Measurements from ENCODE around the gene GSTA3. TPM values are rescaled to one million over a fixed set of nuclear protein-coding genes. Genes with fewer than 3 reads are reported as not detected.
"Not testable (repeated sequence)": the region's sequence is repeated elsewhere in the genome, so short reads cannot be mapped to it uniquely, and the experiment has no call there.

The GSTA3 gene
- not detected in 2 replicates for total RNA-seq (2014; rRNA removed; shearing (Covaris generic); ENCODE audit: low replicate concordance)

DNA sequence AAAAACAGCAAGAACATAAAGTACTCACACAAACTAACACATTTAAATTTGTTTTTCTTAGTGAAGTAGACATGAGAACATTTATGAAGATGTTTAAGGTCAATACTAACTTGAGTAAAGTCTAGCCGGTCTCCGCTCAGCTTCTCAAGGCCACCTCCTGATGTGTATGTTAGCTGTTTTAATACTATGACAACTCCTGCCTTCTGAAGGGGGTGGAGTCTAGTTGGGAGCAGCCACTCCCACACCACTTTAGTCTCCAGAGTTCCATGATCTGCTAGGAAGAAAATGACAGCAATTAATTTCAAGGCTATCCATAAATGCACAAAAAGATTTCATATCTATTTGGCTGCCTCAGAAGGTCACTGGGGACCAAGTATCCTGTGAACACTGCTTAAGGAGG lies at the start of gene GSTA3:
Gene GSTA3, minus strand, starts transcription at position 168 of the 400 bp plus-strand sequence. CDS start 3,864 bp downstream, outside the sequence.
- no peak within 1 kb of the TSS for H3K4me3 ChIP-seq (ENCODE audit: low read length)
- no peaks in the 10 kb centered on the region for H3K4me1 ChIP-seq (ENCODE audit: low read length)
- no peak within 1 kb of the TSS for H3K9ac ChIP-seq (ENCODE audit: low read length)
- no peaks in the 10 kb centered on the region for H3K9me3 ChIP-seq (ENCODE audit: low read length)
- no peaks in the 10 kb centered on the region for H3K9me2 ChIP-seq (replicated peaks; ENCODE audit: insufficient read depth, low read length)
- no peaks in the 10 kb centered on the region for H4K20me1 ChIP-seq (ENCODE audit: insufficient read depth, low read depth, low read length)
- H2AFZ ChIP-seq (ENCODE audit: low read length): no peak within 1 kb of the TSS
- H3K4me2 ChIP-seq (ENCODE audit: low read depth, low read length, poor library complexity, severe bottlenecking): no peak within 1 kb of the TSS
- no peaks in the 10 kb centered on the region for H3K36me3 ChIP-seq (ENCODE audit: insufficient read depth, low read length)
- no peaks in the 10 kb centered on the region for H3K79me2 ChIP-seq (ENCODE audit: low read length)
- no peak within 1 kb of the TSS for H3K27ac ChIP-seq (ENCODE audit: low read length)
- DNase-seq: no peak
- H3K27me3 ChIP-seq (ENCODE audit: low read length): no peaks in the 10 kb centered on the region

DNA sequence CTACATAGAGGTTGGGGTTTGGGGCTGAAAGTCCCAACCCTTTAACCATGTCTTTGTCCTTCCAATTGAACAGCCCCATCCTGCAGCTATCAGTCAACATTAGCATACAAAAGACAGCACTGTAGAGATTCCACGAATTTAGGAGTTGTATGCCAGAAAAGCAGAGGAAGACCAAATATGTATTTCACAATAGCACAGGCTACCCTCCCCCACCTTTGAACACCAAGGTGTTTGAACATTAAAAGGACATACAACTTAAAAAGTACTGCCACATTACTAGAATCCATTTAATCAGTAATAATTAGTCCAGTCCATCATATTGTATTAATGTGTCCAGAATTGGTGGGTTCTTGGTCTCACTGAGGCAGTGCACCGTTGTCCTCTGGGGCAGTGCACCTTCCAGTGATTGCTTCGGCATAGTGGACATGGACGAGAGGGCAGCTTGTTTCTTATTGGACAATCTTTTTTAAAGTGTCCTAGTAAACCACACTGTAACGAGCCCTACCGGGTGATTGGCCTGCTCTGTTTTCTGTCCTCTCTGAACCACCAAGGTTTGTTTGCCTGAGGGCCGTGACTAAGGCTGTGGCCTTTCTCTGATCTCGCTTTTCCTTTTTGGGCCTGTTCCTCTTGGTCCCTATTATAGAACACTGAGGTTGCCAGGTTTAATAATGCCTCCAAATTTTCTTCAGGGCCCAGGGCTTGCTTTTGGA lies 49.2 kb upstream of the GSTA3 start:
- no peak for DNase-seq
- no peaks in the 10 kb centered on the region for H3K9me2 ChIP-seq (replicated peaks; ENCODE audit: insufficient read depth, low read length)
- no peak overlapping the region for H2AFZ ChIP-seq (ENCODE audit: low read length)
- no peak overlapping the region for H3K4me2 ChIP-seq (ENCODE audit: low read depth, low read length, poor library complexity, severe bottlenecking)
- H3K4me1 ChIP-seq (ENCODE audit: low read length): no peaks in the 10 kb centered on the region
- H4K20me1 ChIP-seq (ENCODE audit: insufficient read depth, low read depth, low read length): no peaks in the 10 kb centered on the region
- no peaks in the 10 kb centered on the region for H3K9me3 ChIP-seq (ENCODE audit: low read length)
- H3K9ac ChIP-seq (ENCODE audit: low read length): no peak overlapping the region
- no peaks in the 10 kb centered on the region for H3K36me3 ChIP-seq (ENCODE audit: insufficient read depth, low read length)
- 0 out of 2 replicates have a peak, but pooled peaks cover 3% of the 10 kb centered on the region for H3K27me3 ChIP-seq (ENCODE audit: low read length)
- H3K79me2 ChIP-seq (ENCODE audit: low read length): no peaks in the 10 kb centered on the region
- H3K27ac ChIP-seq (ENCODE audit: low read length): no peak overlapping the region
- no peak overlapping the region for H3K4me3 ChIP-seq (ENCODE audit: low read length)

DNA sequence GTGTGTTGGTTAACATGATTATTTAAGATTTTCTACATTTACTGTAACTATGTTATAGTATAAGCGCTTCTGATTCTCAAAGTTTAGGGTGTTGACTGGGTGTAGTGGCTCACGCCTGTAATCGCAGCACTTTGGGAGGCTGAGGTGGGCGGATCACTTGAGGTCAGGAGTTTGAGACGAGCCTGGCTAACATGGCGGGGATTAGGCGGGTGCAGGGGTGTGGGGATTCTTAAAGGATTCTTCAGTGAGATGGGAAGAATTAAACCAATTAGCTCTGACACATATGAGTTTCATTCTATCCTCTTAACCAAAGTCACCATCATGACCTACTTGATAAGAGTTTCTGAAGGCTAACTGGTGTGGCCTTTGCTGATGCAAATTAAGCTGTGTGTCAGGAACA lies 46.4 kb upstream of the GSTA3 start:
- Histone ChIP-seq H3K9me2 (replicated peaks; ENCODE audit: insufficient read depth, low read length) (no peaks in the 10 kb centered on the region), H3K4me1 (ENCODE audit: low read length) (no peaks in the 10 kb centered on the region), H3K9me3 (ENCODE audit: low read length) (no peaks in the 10 kb centered on the region), H3K4me2 (ENCODE audit: low read depth, low read length, poor library complexity, severe bottlenecking) (no peak overlapping the region), H3K27ac (ENCODE audit: low read length) (no peak overlapping the region), H2AFZ (ENCODE audit: low read length) (no peak overlapping the region), H4K20me1 (ENCODE audit: insufficient read depth, low read depth, low read length) (no peaks in the 10 kb centered on the region), H3K79me2 (ENCODE audit: low read length) (no peaks in the 10 kb centered on the region), H3K27me3 (ENCODE audit: low read length) (0 out of 2 replicates have a peak, but pooled peaks cover 3% of the 10 kb centered on the region), H3K36me3 (ENCODE audit: insufficient read depth, low read length) (no peaks in the 10 kb centered on the region), H3K9ac (ENCODE audit: low read length) (no peak overlapping the region), H3K4me3 (ENCODE audit: low read length) (no peak overlapping the region)
- DNase-seq: no peak

DNA sequence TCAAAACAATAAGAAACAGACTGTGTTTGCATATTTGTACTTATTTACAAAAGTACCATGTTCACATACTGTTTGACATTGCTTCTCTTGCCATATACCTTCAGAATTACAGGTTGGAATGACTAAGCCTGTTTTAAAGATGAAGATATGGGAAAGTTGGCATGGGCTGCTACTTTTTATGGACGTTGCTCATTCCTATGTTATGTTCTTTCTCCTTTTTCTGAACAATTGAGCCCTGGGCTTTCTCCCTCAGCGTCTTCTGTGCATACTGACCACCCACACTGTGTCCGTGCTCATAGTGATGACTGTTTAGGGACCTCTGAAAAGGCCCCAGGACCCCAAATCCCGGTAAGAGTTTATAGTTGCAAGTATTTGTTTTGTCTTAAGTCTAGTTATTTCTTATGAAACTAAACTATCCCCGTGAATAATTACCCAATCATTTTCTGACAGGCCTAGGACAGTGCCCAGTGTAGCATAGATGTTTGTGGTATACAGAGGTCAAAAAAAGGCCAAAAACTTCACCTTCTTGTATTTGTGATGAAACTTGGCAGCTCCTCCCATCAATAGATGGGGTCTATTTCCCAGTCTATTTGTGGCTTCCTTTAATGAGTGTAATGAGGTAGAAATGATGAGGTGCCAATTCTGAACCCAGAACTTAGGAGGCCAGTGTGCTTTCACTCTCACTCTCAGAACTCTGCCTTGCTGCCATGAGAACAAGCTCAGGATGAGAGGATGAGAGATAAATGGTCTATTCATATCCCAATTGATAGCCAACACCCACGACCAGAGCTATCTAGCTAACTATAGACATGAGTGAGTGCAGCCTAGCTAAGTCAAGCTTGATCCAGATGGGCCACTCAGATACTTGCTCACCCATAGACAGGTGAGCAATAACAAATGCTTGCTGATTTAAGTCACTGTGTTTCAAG lies 44.7 kb upstream of the GSTA3 start:
- H3K27me3 ChIP-seq (ENCODE audit: low read length): 0 out of 2 replicates have a peak, but pooled peaks cover 3% of the 10 kb centered on the region

DNA sequence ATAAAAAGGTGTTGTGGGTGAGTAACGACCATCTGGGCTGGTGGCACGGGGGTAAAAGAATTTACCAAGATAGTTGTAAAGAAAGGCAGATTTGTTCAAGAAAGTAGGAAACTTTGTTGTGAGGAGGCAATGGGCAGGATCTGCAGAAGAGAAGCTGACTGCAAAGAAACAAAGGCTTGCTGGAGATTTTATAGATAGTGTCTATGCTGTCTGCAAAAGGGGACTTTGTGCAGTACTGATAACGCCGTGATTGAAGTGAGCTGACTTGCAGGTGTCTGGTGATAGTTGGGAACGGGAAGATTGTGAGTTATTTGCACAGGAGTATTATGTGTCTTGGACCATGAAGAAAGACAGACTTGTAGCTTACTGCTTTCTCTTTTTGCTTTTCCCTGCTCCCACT lies 36.8 kb upstream of the GSTA3 start:
- no peak overlapping the region for H3K9ac ChIP-seq (ENCODE audit: low read length)

More for the DNA sequence above, 44.7 kb upstream of the GSTA3 start:
- no peaks in the 10 kb centered on the region for H3K79me2 ChIP-seq (ENCODE audit: low read length)
- H3K4me1 ChIP-seq (ENCODE audit: low read length): no peaks in the 10 kb centered on the region
- no peak for DNase-seq
- H2AFZ ChIP-seq (ENCODE audit: low read length): no peak overlapping the region
- H4K20me1 ChIP-seq (ENCODE audit: insufficient read depth, low read depth, low read length): no peaks in the 10 kb centered on the region
- no peaks in the 10 kb centered on the region for H3K36me3 ChIP-seq (ENCODE audit: insufficient read depth, low read length)
- no peak overlapping the region for H3K27ac ChIP-seq (ENCODE audit: low read length)
- no peak overlapping the region for H3K9ac ChIP-seq (ENCODE audit: low read length)
- no peaks in the 10 kb centered on the region for H3K9me2 ChIP-seq (replicated peaks; ENCODE audit: insufficient read depth, low read length)
- no peak overlapping the region for H3K4me2 ChIP-seq (ENCODE audit: low read depth, low read length, poor library complexity, severe bottlenecking)
- H3K9me3 ChIP-seq (ENCODE audit: low read length): no peaks in the 10 kb centered on the region
- no peak overlapping the region for H3K4me3 ChIP-seq (ENCODE audit: low read length)

DNA sequence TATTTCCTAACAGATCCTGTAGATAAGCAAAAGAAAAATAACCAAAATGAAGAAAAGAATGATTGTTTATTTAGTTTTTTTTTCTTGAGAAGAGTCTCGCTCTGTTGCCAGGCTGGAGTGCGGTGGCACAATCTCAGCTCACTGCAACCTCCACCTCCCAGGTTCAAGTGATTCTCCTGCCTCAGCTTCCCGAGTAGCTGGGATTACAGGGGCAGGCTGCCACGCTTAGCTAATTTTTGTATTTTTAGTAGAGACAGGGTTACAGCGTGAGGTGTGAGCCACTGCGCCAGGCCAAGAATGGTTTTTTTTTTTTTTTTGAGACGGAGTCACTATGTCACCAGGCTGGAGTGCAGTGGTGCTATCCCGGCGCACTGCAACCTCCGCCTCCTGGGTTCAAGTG lies 33.3 kb upstream of the GSTA3 start:
- H4K20me1 ChIP-seq (ENCODE audit: insufficient read depth, low read depth, low read length); H3K9me2 ChIP-seq (replicated peaks; ENCODE audit: insufficient read depth, low read length); H3K79me2 ChIP-seq (ENCODE audit: low read length); H3K9me3 ChIP-seq (ENCODE audit: low read length); H3K4me1 ChIP-seq (ENCODE audit: low read length); H3K4me2 ChIP-seq (ENCODE audit: low read depth, low read length, poor library complexity, severe bottlenecking); H3K27me3 ChIP-seq (ENCODE audit: low read length); H3K9ac ChIP-seq (ENCODE audit: low read length); H3K4me3 ChIP-seq (ENCODE audit: low read length); H2AFZ ChIP-seq (ENCODE audit: low read length); H3K36me3 ChIP-seq (ENCODE audit: insufficient read depth, low read length); H3K27ac ChIP-seq (ENCODE audit: low read length); DNase-seq: not testable (repeated sequence)

More for the DNA sequence above, 36.8 kb upstream of the GSTA3 start:
- Histone ChIP-seq H3K4me2 (ENCODE audit: low read depth, low read length, poor library complexity, severe bottlenecking) (no peak overlapping the region), H3K4me1 (ENCODE audit: low read length) (no peaks in the 10 kb centered on the region), H4K20me1 (ENCODE audit: insufficient read depth, low read depth, low read length) (no peaks in the 10 kb centered on the region), H3K27ac (ENCODE audit: low read length) (no peak overlapping the region), H3K9me3 (ENCODE audit: low read length) (no peaks in the 10 kb centered on the region), H3K79me2 (ENCODE audit: low read length) (no peaks in the 10 kb centered on the region), H3K36me3 (ENCODE audit: insufficient read depth, low read length) (no peaks in the 10 kb centered on the region), H3K4me3 (ENCODE audit: low read length) (no peak overlapping the region), H3K27me3 (ENCODE audit: low read length) (no peaks in the 10 kb centered on the region), H3K9me2 (replicated peaks; ENCODE audit: insufficient read depth, low read length) (no peaks in the 10 kb centered on the region), H2AFZ (ENCODE audit: low read length) (no peak overlapping the region)
- no peak for DNase-seq

DNA sequence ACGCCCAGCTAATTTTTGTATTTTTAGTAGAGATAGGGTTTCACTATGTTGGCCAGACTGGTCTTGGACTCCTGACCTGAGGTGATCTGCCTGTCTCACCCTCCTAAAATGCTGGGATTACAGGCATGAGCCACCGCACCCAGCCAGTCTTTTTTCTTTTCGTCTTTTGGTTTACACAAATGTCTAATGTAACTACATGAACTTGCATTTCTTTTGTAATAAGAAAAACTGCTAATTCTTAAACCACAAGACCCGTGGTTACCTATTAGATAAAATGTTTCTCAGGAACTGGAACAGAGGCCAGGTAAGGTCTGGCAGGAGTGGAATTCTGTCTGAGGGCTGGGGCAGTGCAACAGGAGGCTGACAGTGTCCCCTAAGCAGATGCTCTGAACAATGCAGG lies 32.7 kb upstream of the GSTA3 start:
- Histone ChIP-seq H3K27ac (ENCODE audit: low read length) (no peak overlapping the region), H3K36me3 (ENCODE audit: insufficient read depth, low read length) (no peaks in the 10 kb centered on the region), H3K9ac (ENCODE audit: low read length) (no peak overlapping the region), H3K4me1 (ENCODE audit: low read length) (no peaks in the 10 kb centered on the region), H3K27me3 (ENCODE audit: low read length) (no peaks in the 10 kb centered on the region), H4K20me1 (ENCODE audit: insufficient read depth, low read depth, low read length) (no peaks in the 10 kb centered on the region), H3K4me3 (ENCODE audit: low read length) (no peak overlapping the region), H3K4me2 (ENCODE audit: low read depth, low read length, poor library complexity, severe bottlenecking) (no peak overlapping the region), H2AFZ (ENCODE audit: low read length) (no peak overlapping the region), H3K9me2 (replicated peaks; ENCODE audit: insufficient read depth, low read length) (no peaks in the 10 kb centered on the region), H3K79me2 (ENCODE audit: low read length) (no peaks in the 10 kb centered on the region), H3K9me3 (ENCODE audit: low read length) (no peaks in the 10 kb centered on the region)
- DNase-seq: no peak

DNA sequence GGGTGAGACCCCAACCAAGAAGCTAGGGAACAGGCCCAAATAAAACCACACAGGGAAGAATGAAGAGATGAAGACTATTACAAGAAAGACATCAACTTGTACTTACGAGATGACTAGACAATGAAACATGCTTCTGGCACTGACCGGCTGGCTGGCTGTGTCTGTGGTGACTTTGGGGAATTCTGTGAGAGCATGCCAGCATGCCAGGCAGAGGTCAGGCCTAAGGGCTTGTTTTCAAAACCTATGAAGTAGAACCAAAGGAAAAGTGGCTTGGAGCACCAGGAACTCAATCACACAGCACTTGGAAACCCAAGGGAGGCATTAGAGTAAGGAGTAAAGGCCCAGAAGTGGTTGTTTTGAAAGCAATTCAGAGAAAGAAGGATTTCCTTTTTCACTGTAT lies 28.4 kb upstream of the GSTA3 start:
- Histone ChIP-seq H3K4me1 (ENCODE audit: low read length) (no peaks in the 10 kb centered on the region), H3K4me3 (ENCODE audit: low read length) (no peak overlapping the region), H3K9me2 (replicated peaks; ENCODE audit: insufficient read depth, low read length) (no peaks in the 10 kb centered on the region), H4K20me1 (ENCODE audit: insufficient read depth, low read depth, low read length) (no peaks in the 10 kb centered on the region), H3K9ac (ENCODE audit: low read length) (no peak overlapping the region), H3K9me3 (ENCODE audit: low read length) (no peaks in the 10 kb centered on the region), H3K27ac (ENCODE audit: low read length) (no peak overlapping the region), H3K4me2 (ENCODE audit: low read depth, low read length, poor library complexity, severe bottlenecking) (no peak overlapping the region), H2AFZ (ENCODE audit: low read length) (no peak overlapping the region), H3K79me2 (ENCODE audit: low read length) (no peaks in the 10 kb centered on the region), H3K27me3 (ENCODE audit: low read length) (no peaks in the 10 kb centered on the region), H3K36me3 (ENCODE audit: insufficient read depth, low read length) (no peaks in the 10 kb centered on the region)
- DNase-seq: no peak

All from Karpas-422 (cell line).